HG03565 (cell line): Measurements from ENCODE around the gene CETP.
"Not testable (repeated sequence)": the region's sequence is repeated elsewhere in the genome, so short reads cannot be mapped to it uniquely, and the experiment has no call there.

ENCODE experiments used
- ATAC-seq: cut with Tn5 transposase; IDR thresholded peaks from one replicate; pipeline ENCODE4 v1.9.1; 2021; ENCODE audit warnings: mild to moderate bottlenecking, moderate library complexity; ENCODE audit not compliant: unreplicated experiment

Gene CETP

DNA sequence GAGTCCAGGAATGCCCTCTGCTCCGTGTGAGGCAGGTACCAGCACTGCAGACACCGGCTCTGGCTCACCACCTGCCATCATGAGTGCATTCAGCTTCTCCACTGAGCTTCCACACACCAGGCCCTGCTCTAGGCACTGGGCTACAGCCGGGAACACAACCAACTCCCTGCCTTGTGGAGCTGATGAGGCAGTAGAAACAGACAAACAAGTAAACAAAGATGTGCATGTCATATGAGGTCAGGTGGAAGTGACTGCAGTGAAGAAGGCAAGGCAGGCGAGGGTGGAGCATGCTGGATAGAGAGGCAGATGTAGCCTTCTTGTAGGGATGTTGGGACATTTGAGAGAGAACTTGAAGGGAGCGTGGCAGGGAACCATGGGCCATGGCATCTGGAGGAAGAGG, 32.6 kb downstream of the CETP start:
- ATAC-seq = no peak

DNA sequence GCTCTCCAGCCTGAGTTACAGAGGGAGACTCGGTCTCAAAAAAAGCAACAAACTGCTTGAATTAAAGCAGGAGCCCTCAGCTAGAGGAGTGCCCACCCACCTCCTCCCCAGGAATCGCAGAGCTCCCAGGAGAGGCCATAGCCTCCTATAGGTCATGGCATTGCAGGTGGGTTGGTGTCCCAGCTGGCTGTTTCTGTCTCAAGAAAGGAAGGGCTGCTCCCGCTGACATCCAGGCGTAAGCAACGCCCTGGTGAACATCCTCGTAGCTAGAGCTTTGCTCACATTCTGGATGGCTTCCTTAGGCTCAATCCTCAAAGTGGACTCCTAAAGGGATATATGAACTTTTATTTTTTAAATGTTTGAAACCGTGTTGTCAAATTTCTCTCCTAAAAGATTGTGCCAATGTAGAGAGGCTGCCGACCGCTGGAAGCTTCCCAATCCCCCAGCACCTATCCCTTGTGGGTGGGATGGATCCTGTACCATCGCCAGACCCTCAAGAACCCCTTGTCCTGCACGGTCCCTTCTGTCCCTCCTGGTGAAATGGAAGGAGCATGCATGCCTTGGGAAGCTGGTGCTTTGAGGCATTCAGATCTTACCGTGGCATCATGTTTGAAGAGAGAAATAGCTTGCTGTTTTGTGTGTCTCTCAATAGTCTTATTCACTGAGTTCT, 33.5 kb downstream of the CETP start:
- no peak for ATAC-seq

DNA sequence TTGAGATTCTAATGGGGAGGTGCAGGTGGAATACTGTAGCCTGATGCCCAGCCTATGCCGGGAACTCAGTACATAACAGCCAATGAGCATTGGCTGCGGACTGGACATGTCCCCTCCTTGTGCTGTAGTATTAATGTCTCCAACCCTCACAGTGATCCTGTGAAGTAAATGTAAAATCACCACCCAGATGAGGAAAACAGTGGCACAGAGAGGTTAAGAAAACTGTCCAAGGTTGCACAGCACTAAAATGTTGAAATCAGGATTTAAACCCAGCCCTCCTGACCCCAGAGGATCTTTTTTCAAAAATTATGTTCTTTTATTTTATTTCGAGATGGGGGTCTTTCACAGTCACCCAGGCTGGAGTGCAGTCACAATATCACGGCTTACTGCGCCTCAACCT, 35.5 kb downstream of the CETP start:
- ATAC-seq = no peak

DNA sequence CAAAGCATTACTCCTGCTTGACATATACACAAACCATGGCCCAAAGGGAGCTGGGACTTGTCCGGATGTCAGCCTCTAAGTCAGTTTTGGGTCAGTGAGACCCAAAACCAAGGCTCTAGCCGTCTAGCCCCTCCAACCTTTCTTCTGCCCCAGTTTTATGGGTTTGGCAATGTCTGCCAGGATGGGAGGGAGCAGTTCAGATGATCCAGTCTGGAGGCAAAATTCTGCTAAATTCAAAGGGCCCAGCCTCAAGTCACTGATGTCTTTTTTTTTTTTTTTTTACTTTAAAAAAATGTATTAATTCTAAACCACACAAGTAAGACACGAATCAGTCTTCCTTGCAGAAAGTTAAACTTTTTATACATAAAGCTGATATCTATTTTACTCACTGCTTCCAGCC, 36.2 kb downstream of the CETP start:
- no peak for ATAC-seq

DNA sequence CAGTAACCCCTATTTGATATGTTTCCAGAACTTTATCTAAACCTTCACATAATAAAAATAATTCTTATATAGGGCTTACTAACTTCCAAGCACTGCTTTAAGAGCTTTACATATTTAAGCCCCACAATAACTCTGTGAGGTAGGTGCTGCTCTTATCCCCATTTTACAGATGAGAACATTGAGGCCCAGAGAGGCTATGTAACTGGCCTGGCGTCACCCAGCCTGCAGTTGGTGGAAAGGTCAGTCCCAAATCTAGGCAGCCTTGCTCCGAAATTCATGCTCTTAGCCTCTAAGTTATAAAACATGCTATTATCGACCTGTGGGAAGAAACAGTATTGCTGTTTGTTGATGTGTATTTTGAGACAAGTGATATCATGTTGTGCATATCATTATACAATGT, 36.6 kb downstream of the CETP start:
- no peak for ATAC-seq

DNA sequence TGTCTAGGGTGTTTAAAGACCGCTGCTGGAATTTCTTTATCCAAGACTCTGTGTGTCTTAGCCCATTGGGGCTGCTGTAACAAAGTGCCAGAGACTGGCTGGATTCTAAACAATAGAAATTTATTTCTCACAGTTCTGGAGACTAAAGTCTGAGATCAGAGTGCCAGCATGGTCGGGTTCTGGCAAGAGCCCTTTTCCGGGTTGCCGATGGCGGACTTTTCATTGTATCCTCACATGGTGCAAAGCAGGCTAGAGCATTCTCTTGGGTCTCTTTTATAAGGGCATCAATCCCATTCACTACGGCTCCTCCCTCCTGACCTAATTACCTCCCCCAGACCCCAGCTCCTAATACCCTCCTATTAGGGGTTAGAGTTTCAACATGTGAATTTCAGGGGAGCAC, 37.1 kb downstream of the CETP start:
- ATAC-seq = no peak

DNA sequence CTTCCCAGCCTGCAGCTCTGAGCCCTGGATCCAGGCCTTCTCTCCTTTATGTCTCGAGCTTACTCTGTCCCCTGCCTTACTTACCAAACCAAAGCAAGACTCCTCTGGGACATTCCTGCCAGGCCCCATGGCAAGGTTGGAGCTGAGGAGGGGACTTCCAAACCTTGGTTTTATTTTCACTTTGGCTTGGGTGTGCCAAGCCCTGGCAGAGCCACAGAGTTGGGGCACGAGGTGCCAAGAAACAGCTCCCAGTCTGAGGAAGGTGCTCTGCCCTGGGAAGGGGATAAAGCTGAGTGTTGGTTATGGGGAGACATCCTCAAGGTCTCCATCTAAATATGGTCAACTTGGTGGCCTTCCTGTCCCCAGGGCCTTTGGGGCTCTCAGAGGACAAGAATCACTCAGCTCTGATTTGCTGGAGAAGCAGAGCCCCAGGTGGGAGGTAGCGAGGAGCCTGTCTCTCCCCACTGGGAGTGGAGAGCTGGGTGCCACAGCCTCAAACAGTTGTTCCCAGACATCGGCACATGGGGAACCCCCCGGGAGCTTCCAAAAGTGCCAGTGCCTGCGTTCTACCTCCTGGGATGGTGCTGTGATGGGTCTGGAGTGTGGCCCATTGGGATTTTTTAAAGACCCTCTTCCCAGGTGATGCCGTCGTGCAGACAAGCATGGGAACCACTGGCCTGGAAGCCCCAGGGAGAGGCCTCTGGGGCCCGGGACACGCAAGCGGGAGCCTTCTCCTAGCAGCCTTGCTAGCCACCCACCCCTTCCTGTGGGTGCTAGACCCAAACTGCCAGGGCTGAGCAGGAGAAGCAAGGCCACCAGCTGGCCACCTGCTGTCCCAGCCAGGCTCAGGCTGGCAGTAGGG, 37.9 kb downstream of the CETP start:
- no peak for ATAC-seq

DNA sequence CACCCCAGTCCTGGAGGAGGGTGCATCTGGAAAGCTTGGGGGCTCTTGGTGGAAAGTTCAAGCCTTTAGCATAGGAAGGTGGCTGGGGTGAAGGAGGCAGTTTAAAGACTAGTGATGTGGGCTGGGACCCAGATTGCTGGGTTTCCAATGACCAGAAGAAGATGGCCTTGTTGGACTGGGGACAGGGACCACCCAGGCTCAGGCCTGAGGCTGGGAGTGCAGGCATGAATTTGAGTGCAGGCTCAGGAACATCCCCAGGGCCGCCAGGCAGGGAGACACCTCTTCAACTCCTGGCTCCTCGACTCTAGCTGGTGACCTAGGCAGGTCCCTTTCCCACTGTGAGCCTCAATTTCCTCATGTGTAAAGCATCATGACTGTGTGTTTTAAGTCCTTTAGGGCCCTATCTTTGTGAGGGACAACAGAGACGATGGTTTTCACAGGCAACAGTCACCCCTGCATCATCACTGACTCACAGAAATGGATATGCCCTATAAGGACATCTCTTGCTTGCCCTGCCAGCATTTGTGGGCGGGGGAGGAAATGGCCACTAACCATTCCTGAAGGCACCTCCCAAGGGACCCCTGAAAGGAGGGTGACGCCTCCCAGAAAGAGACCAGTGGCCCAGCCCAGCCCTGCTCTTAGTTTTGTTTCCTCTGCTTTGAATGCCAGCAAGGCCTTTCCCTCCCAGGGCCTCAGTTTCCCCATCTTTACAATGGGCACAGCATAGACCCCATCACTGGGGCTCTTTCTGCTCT, 38.7 kb downstream of the CETP start:
- peak; percentile 32 for ATAC-seq

DNA sequence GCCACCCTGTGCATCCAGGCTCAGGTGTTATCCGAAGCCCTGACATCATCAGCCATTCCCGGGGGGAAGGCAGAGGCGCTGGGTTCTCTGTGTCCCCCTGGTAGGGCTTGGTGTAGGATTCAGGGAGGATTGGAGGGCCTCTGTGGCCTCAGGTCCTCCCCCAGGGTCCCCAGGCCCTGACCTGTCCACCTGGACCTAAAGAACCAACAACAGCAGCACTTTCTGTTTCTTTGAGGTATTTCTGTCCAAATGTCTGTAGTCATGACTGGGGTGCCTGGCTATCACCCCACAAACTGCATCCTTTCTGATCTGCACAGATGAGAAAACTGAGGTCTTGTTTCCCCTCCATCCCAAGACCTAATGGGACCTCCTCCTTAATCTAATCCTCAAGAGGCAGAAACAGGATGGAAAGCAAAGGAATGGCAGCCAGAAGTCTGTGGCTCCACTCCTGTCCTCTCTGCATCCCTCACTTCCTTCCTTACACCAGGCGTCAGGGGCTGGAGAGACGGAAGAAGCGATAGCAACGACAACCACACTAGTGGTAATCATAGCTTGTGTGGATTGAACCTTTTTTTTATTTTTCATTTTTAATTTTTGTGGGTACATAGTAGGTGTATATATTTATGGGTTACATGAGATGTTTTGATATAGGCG, 39.4 kb downstream of the CETP start:
- no peak for ATAC-seq

DNA sequence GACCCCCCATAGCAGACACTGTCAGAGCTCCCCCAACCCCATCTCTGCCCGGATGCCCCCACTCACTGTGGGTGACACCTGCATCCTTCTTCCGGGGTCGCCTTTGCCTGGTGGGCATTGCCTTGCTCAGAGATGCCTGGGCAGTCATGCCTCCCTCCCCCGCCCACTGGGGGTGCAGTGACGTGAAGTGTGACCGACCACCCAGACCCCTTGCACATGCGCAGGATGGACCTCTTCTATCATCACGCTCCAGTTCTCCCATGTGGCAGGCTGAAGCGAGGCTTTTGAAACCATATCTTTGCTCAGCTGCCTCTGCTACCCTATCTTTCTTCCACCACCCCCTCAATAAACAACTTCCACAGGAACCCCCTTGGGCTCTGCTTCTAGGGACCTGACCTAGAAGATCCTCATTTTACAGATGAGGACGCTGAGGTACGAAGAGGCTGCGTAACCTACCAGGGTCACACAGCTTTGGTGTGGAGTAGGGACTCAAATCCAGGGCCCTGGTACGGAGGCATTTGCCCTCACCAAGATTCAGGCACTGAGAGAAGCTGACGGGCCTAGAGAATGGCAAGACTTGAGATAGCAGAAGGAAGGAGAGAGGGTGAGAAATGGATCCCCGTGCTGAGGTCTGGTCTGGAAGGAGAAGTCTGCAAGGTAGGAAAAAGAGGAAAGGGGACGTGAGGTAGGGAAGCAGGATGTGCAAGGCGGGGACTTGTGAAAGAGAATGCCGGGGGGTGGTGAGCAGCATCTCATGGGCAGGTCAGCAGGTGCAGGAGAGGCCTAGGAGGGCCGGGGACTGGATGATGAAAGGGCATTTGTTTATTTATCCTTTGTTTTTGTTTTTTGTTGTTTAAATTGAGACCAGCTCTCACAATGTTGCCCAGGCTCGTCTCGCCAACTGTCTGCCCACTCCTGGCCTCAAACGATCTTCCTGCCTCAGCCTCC, 42.0 kb downstream of the CETP start:
- ATAC-seq = no peak

DNA sequence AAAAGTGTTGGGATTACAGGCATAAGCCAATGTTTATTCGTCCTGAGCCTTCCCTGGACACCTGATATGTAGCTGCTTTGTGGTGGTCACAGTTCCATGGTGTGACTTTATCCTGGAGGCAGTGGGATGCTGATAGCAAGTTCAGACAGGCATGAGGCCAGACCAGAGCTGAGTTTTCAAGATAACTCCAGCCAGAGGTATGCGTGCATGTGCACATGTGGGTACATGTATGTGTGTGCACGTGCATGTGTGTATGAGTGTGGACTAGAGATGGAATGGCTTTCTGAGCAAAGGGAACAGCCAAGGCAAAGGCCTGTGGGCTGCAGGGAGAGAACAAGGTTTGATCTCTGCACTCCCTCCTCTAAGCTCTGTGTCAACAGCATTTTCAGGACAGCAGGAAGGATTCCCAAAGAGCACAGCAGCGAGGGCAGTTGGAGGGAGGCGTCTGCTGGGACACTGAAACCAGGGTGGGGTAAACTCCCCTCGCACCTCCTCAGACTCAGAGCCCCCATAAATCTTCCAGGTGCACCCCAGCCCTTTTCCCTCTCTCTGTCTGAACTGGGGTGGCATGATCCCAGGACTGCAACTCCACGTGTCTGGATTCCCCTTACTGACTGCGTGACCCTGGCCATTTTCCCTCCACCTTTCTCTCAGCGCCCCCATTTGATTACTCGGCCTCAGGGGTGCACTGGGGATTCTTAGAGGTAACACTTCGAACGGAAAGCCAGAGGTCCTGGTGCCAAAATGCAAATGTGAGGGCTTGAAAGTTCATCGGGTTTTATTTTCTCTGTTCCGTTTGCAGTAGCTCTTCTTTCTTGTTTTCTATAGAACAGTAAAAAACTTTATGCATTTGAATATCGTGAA, 42.9 kb downstream of the CETP start:
- ATAC-seq = no peak

DNA sequence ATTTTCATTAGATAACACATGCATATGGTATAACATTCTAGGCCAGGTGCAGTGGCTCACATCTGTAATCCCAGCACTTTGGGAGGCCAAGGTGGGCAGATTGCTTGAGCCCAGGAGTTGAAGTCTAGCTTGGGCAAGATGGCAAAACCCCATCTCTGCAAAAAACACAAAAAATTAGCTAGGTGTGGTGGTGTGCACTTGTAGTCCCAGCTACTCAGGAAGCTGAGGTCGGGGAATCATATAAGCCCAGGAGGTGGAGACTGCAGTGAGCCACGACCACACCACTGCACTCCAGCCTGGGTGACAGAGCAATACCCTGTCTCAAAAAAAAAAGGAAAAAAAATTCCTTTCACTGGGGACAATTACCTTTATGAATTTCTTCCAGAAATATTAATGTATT, 43.8 kb downstream of the CETP start:
- ATAC-seq = not testable (repeated sequence)

DNA sequence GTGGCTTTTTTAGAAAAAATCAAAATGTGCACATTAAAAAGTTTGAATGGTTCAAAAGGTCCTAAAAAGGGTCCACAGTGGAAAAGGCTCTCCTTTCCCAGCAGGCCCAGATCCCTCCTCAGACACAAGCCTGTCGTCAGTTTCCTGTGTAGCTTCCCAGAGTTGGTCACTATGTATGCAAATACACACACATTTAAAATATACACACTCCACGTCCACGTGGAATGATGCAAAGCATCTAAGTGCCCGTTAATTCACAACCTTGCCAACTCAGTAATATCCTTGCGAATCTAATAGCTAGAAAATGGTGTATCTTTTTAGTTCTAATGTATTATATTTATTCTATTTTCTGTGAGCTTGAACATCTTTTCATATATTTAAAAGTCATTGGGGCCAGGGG, 45.3 kb downstream of the CETP start:
- no peak for ATAC-seq

DNA sequence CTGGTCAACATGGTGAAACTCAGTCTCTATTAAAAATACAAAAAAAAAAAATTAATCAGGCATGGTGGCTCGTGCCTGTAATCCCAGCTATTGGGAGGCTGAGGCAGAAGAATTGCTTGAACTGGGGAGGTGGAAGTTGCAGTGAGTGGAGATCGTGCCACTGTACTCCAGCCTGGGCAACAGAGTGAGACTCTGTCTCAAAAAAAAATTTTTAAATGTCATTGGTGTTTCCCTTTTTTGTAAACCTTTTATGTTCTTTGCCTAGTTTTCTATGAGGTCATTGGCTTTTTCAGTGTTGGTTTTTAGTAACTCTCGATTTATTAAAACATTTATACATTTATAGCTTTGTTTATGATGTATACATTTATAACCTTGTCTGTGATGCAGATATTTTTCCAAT, 45.8 kb downstream of the CETP start:
- ATAC-seq = no peak

DNA sequence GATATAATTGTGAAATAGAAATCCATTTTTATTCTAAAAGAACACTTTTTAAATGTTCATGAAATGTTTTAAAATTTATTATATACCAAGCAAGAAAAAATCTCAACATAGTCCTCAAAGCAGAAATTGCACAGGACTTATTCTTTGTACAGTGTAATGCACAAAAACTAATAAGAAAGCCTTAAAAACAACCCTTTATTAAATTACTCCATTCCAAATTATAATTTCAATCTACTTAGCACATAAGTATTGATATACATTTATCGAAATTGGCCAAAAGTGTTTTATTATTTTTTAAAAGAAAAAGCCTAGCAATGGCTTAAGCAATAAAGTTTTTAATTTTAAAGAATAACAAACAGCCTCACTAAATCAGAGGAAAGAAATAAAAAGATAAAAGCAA, 46.7 kb downstream of the CETP start:
- ATAC-seq = no peak

DNA sequence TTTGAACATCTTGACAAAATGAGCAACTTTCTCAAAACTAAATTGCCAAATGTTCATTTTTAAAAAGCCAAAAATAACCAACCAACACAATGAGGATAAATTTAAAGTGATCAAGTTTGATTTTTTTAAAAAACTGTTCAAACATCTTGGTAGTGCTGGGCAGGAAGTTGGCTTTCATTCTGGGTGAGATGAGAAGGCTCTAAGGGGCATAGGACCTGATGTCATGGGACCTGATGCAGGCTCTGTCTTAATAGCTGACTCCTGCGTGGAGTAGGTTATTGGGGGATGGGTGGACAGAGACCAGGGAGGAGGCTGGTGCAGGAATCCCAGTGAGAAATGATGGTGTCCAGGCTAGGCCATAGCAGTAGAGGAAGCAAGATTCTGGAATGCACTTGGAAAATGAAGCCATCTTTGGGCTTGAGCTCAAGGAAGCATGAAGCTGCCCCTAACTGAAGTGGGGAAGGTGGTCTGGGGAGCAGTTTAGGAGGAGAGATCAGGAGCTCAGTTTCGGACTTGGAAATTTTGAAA, 48.0 kb downstream of the CETP start:
- no peak for ATAC-seq

DNA sequence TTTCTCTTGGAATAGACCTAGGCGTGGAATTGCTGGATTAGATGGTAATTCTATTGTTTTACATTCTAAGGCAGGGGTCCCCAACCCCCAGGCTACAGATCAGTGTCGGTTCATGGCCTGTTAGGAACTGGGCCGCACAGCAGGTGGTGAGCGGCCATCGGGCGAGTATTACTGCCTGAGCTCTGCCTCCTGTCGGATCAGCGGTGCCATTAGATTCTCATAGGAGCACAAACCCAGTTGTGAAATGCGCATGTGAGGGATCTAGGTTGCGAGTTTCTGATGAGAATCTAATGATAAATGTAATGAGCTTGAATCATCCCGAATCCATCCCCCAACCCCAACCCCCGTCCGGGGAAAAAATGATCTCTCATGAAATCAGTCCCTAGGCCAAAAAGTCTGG, 50.6 kb downstream of the CETP start:
- ATAC-seq = no peak

DNA sequence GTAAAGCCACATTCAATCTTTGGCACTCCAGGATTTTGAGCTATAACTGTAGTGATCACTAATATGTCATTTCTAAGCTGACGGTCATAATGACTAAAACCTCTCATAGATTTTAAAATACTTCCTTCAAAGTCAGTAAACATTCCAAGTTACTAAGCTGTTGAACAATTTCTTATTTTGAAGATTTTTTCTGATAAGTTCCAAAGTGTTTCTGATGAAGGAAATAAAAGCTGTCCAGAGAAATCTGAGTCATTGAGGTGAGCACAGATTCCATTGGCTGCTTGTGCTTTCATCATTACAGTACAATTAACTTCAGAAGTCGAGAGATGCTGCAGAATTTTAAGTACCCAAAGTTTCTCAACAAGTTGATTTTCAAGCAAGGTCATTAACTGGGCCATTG, 51.5 kb downstream of the CETP start:
- no peak for ATAC-seq

DNA sequence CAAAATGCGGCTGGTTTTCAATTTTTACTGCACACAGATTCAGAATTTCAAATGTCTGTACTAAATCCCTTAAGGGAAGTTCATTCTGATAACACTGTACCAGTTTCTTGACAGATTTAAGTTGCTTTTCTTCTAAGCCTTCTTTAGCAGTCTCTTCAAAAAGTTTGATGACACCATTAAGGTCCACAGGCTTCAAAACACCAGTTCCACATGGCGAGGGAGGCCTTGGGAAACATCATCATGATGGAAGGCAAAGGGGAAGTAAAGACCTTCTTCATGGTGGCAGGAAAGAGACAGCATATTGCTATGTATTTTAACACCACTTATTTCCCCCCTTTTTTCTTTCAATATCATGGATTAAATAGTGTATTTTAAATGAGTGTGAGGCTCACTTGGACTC, 52.2 kb downstream of the CETP start:
- no peak for ATAC-seq
